GM13976 (cell line): Measurements from ENCODE around the gene SAMSN1.

Source experiments
- DNase-seq: peaks from one replicate; pipeline ENCODE4 v3.0.0; 2012; ENCODE audit warnings: low spot score
- in situ Hi-C: fragments of 300-500 bp; cut with MboI; formaldehyde crosslinking; loops from one replicate; pipeline ENCODE4 v1.12.0; 2022; ENCODE audit warnings: low sequenced_read_pairs, mixed read lengths, inconsistent platforms; ENCODE audit not compliant: unreplicated experiment
- TF ChIP-seq, protein P1 (sequence below): IDR thresholded peaks from 2 replicates; pipeline ENCODE4 v1.5.1; 2012; ENCODE audit warnings: borderline replicate concordance, mild to moderate bottlenecking; ENCODE audit not compliant: insufficient read depth; ENCODE audit errors: extremely low read depth, missing control alignments, control extremely low read depth

SAMSN1 gene

DNA sequence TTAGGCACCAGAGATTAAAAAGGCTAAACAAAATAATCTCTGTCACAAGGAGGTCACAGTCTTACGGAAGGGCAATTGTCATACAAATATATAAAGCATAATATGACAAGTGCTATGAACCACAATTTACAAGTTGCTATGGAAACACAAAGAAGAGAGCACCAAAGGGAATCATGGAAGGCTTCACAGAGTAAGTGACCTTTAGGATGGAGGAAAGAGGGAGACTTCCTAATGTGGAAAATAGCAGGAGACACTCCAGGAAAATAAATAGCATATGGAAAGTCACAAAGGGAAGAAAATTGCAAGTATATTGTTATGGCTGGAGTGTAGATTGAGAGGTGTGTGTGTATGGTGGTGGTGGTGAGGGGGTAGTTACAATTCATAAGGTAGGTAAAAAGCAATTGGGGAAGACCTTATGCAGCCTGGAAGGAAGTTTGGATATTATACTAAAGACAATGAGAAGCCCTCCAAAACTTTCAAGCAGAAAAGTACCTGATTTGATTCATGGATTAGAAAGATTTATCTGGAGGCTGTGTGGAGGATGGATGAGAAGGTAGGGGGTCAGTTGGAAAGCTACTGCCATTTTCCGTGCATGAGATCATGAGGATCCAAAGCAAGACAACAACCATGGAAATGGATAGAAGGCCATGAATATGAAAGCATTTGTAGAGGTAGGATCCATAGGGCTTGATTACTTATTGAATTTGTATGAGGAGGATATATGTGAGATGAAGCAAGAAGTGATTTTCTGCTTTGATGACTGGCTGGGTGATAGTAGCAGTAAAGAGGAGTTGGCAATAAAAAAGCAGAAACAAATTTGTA lies 61.7 kb downstream of the SAMSN1 start:
- in situ Hi-C loops: no loop called here
- DNase-seq: no peak
- TF ChIP-seq, protein P1, sequence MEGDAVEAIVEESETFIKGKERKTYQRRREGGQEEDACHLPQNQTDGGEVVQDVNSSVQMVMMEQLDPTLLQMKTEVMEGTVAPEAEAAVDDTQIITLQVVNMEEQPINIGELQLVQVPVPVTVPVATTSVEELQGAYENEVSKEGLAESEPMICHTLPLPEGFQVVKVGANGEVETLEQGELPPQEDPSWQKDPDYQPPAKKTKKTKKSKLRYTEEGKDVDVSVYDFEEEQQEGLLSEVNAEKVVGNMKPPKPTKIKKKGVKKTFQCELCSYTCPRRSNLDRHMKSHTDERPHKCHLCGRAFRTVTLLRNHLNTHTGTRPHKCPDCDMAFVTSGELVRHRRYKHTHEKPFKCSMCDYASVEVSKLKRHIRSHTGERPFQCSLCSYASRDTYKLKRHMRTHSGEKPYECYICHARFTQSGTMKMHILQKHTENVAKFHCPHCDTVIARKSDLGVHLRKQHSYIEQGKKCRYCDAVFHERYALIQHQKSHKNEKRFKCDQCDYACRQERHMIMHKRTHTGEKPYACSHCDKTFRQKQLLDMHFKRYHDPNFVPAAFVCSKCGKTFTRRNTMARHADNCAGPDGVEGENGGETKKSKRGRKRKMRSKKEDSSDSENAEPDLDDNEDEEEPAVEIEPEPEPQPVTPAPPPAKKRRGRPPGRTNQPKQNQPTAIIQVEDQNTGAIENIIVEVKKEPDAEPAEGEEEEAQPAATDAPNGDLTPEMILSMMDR: no peak

DNA sequence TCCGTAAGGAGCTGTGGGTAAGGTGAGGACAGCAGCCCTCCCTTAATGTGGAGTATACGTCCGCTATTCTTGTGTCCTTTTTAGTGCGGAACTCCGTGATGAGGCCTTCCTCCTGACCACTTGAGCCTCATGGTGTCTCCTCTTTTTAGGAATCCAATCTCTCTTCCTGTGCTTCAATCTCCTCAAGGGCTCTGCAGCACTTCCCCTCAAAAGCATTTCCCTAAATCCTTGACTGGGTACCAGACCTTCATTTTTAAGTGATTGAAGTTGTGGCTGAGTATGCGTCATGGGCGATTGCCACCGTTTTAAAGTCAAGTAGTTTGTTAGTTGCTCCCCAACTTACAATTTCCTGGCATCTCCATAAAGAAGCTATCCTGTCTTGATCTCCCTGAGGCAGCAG lies 62.8 kb downstream of the SAMSN1 start:
- in situ Hi-C loops: no loop called here
- no peak for DNase-seq
- TF ChIP-seq, protein P1: no peak

DNA sequence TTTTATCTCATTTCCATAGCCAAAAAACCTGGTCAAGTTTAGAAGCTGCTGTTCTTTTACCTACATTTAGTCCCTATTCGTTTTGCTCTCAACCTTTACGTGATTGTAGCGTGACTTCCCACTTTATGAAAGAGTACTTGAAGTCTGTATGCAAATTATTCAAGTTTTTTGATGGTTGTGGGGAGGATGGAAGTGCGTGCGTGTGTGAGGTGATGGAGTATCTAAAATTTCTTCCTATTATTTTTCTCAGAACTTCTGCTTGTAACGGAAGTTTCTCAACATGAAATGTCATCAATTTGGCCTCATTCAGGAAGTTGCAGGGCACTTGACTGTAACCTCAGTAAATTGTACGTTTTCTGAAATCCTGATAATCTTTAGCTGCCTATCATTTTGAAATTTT lies 64.0 kb downstream of the SAMSN1 start:
- TF ChIP-seq, protein P1: no peak
- DNase-seq: no peak
- in situ Hi-C loops: no loop called here

DNA sequence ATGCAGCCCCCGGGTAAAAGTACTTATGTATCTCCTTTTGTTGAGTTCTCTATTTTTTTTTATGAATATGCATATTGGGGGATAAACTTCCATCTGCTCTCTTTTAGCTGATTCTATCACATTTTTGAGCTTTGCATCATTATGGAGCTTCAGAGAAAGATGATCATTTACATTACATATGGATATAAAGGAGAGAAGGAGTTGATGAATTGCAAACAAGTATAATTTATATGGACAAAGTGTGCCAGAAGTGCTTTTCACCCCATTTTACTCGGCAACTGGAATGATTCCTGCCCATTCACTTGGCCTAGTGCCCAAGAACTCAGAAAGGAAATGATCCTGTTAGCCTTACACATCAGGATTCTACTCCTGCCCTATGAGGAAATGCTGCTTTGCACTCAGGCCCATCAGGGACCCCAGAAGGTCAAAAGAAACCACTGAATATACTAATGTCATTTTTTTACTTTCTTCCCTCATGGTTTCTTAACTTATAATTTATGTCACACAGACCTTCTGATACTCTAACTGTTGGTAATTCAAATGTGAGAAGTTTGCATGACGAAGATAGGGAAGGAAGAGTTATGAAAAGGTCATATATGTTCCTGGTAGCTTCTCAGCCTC lies 65.6 kb downstream of the SAMSN1 start:
- no peak for DNase-seq
- in situ Hi-C loops: no loop called here
- TF ChIP-seq, protein P1: no peak

DNA sequence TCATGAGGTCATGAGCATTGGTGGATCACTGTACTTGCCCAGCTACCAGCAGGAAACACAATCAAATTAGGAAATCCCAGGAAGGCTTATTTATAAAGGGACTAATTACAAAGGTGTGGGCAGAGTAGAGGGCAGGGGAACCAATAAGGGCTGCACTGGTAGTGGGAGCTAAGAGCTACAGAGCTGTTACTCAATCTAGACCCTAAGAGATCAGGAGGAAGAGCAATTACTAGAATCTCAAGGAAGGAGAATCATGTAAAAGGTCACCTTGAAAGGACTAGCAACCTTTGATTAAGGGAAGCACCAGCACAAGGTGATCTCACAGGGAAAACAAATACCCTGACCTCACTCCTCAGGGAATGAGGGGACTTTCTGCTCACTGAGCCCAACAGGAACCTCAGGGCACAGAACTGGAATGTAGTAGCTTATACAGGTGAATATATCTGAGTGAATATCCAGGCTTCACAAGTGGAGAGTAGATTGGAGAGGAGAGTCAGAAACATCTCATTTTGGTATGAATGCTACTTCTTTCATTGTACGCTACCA lies 66.8 kb downstream of the SAMSN1 start:
- in situ Hi-C loops: no loop called here
- TF ChIP-seq, protein P1: no peak
- DNase-seq: no peak

DNA sequence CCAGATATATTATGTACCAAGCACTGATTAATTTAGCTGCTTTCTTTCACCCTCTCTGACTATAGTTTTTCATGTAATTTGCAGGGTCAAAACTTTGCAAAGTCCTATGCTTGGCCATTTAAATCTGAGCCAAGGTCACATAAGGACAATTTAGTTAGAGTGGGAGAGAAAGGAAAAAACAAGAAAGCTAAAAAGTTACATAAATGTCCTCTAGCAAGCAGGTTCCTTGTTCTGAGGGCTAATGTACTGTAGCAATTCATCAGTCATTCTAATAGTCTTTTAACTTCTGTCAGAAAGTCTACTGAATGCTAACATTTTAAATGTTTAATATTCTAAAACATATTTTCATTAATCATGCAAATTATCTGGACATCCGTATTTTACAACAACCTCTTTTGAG lies 68.3 kb downstream of the SAMSN1 start:
- no peak for DNase-seq
- in situ Hi-C loops: no loop called here
- TF ChIP-seq, protein P1: no peak
